K562 (cell line): ENCODE measurements around the gene ZNF195. TPM values are rescaled to one million over a fixed set of nuclear protein-coding genes. Genes with fewer than 3 reads are reported as not detected.

Source experiments
- BRCA1 ChIP-seq, 2 experiments: fragments of 450-650 bp in 1 of 2; sonication (generic) in 1 of 2; formaldehyde crosslinking in 1 of 2; IDR thresholded peaks; 2 replicates each; pipeline versions ENCODE4 v1.5.0 to v1.6.1; 2017 to 2020; ENCODE audit warnings: mild to moderate bottlenecking in 1 of 2, missing genetic modification reagents in 1 of 2
- CHD1 ChIP-seq: fragments of 200-600 bp; sonication (generic); IDR thresholded peaks from one replicate; pipeline ENCODE4 v1.6.1; 2012; ENCODE audit warnings: mild to moderate bottlenecking, moderate library complexity, low read length, inconsistent platforms
- DACH1 ChIP-seq: fragments of 450-650 bp; IDR thresholded peaks from 2 replicates; pipeline ENCODE4 v1.6.1; 2018; ENCODE audit not compliant: partially characterized antibody
- DNMT1 ChIP-seq: fragments of 450-650 bp; IDR thresholded peaks from 2 replicates; pipeline ENCODE4 v1.6.1; 2016; ENCODE audit warnings: antibody characterized with exemption, mild to moderate bottlenecking
- ELK3 ChIP-seq: fragments of 450-650 bp; formaldehyde crosslinking; IDR thresholded peaks from 2 replicates; pipeline ENCODE4 v1.4.0; 2020; ENCODE audit warnings: mild to moderate bottlenecking
- GABPB2 ChIP-seq: fragments of 250-450 bp; sonication (Bioruptor Pico); conservative IDR thresholded peaks from 2 replicates; pipeline ENCODE4 v1.5.1; 2021; ENCODE audit warnings: mild to moderate bottlenecking
- HDAC8 ChIP-seq: fragments of 450-650 bp; IDR thresholded peaks from 2 replicates; pipeline ENCODE4 v1.6.1; 2016; ENCODE audit warnings: mild to moderate bottlenecking, missing genetic modification characterization, moderate library complexity, missing compliant biosample characterization
- LCOR ChIP-seq: sonication (generic); formaldehyde crosslinking; IDR thresholded peaks from 2 replicates; pipeline ENCODE4 v1.8.0; 2022; ENCODE audit warnings: mild to moderate bottlenecking, missing genetic modification reagents
- MYBL2 ChIP-seq, 2 experiments: fragments of 450-650 bp in 1 of 2; sonication (generic) in 1 of 2; formaldehyde crosslinking in 1 of 2; IDR thresholded peaks; 2 replicates each; pipeline versions ENCODE4 v1.6.1 to v1.8.1; 2017 to 2022; ENCODE audit warnings: borderline replicate concordance in 1 of 2, inconsistent platforms in 1 of 2, low read depth in 1 of 2, mild to moderate bottlenecking in 1 of 2, missing genetic modification reagents in 1 of 2, moderate library complexity in 1 of 2
- NEUROD1 ChIP-seq: fragments of 150-350 bp; IDR thresholded peaks from 2 replicates; pipeline ENCODE4 v1.6.1; 2014; ENCODE audit warnings: borderline replicate concordance, low read length, low read depth; ENCODE audit not compliant: partially characterized antibody
- PML ChIP-seq: IDR thresholded peaks from 2 replicates; pipeline ENCODE4 v1.6.1; 2012; ENCODE audit warnings: low read length, inconsistent platforms
- SAP30 ChIP-seq: fragments of 200-600 bp; sonication (generic); IDR thresholded peaks from 2 replicates; pipeline ENCODE4 v1.6.1; 2012; ENCODE audit warnings: borderline replicate concordance, low read depth, mild to moderate bottlenecking, moderate library complexity, low read length, control low read depth, inconsistent platforms; ENCODE audit not compliant: insufficient read depth, poor library complexity, severe bottlenecking
- TAF7 ChIP-seq: fragments of 450-650 bp; IDR thresholded peaks from 2 replicates; pipeline ENCODE4 v1.6.1; 2016; ENCODE audit warnings: missing genetic modification characterization, missing compliant biosample characterization
- ZBTB40 ChIP-seq, 2 experiments: fragments of 450-650 bp in 1 of 2; sonication (generic) in 1 of 2; formaldehyde crosslinking in 1 of 2; IDR thresholded peaks; 2 replicates each; pipeline versions ENCODE4 v1.7.1 to v1.9.0; 2016 to 2022; ENCODE audit warnings: inconsistent platforms in 1 of 2, mild to moderate bottlenecking in 1 of 2, missing genetic modification reagents in 1 of 2
- ZNF134 ChIP-seq: fragments of 250-450 bp; sonication (Bioruptor Pico); conservative IDR thresholded peaks from 2 replicates; pipeline ENCODE4 v1.4.0; 2020
- ZNF165 ChIP-seq: fragments of 250-450 bp; sonication (Bioruptor Pico); IDR thresholded peaks from 2 replicates; pipeline ENCODE4 v1.4.0; 2020; ENCODE audit warnings: borderline replicate concordance
- ZNF384 ChIP-seq: IDR thresholded peaks from 2 replicates; pipeline ENCODE4 v1.6.1; 2012; ENCODE audit warnings: low read depth, low read length, improper control_type of control experiment
- ZNF644 ChIP-seq: fragments of 200-800 bp; sonication (Bioruptor generic); IDR thresholded peaks from 2 replicates; pipeline ENCODE4 v1.6.1; 2016; ENCODE audit warnings: low read depth, missing genetic modification characterization, missing compliant biosample characterization
- ZNF699 ChIP-seq: fragments of 250-450 bp; sonication (Bioruptor Pico); IDR thresholded peaks from 2 replicates; pipeline ENCODE4 v1.8.0; 2021; ENCODE audit warnings: mild to moderate bottlenecking, moderate library complexity; ENCODE audit not compliant: insufficient replicate concordance
- polyA plus RNA-seq, 8 experiments: library from polyadenylated mRNA; depleted of rRNA in 4 of 8; stranded (reverse) in 5 of 8; unstranded in 3 of 8; fragments of >200 nt; fragmentation: Nextera tagmentation in 2 of 8; fragmentation: Illumina TruSeq in 1 of 8; extraction: Ambion mirVana in 2 of 8; extraction: Trizol in 1 of 8; gene quantifications; 2 replicates each; pipeline versions ENCODE4 v1.2.1 to v1.2.3, GENCODE V29; 2011 to 2014; ENCODE audit warnings: inconsistent platforms in 1 of 8, missing spikeins in 1 of 8
- total RNA-seq, 7 experiments: library from RNA; depleted of rRNA in 6 of 7; stranded (reverse); fragments of >200 nt in 6 of 7; fragmentation: Illumina TruSeq in 2 of 7; extraction: Trizol in 2 of 7; gene quantifications; 2 replicates each; pipeline versions ENCODE4 v1.2.1 to v1.2.3, GENCODE V29; 2011 to 2021; ENCODE audit warnings: low replicate concordance in 1 of 7

ZNF195 gene
- total and polyA plus RNA-seq, 9 of the 15 experiments (the other 6 are each of a cell fraction or from before 2014, with no cell fraction given), result 42.1 to 75.5 (median 60.4) TPM

DNA sequence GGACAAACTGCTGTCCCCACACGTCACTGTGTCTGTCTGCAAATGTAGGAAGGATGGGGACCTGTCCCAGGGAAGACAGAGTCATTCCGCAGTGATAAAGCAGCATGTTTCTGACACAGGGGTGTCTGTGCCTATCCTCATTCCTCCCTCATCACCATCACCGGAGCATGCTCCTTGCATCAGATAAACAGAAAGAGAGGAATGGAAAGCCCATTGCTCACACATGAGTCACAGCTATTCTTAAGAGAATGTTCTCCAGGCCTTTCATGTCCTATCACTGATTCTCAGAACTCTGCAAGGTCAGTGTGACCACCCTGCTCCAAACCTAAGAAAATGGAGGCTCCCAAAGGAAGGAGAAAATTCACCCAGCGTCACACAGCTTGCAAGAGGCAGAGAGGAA is 38.9 kb downstream of the ZNF195 start (continued):
- TF ChIP-seq ZNF165 (CRISPR knock-in tag), result no peak
- TF ChIP-seq ZNF134 (CRISPR knock-in tag), result no peak
- peak; percentile 30 for TF ChIP-seq NEUROD1
- TF ChIP-seq CHD1, result no peak
- no peak for TF ChIP-seq BRCA1 (IDR thresholded peaks at IDR 0.05)
- no peak for TF ChIP-seq BRCA1 (CRISPR knock-in tag; IDR thresholded peaks at IDR 0.05)
- no peak for TF ChIP-seq ZNF644
- TF ChIP-seq PML, result no peak
- TF ChIP-seq DNMT1, result no peak
- no peak for TF ChIP-seq ZBTB40 (IDR thresholded peaks at IDR 0.05)
- TF ChIP-seq ZBTB40 (CRISPR knock-in tag; IDR thresholded peaks at IDR 0.05), result no peak
- TF ChIP-seq HDAC8 (tag), result no peak
- TF ChIP-seq TAF7 (tag), result no peak
- no peak for TF ChIP-seq DACH1
- TF ChIP-seq MYBL2 (IDR thresholded peaks at IDR 0.05; ENCODE audit: low read depth), result no peak
- no peak for TF ChIP-seq MYBL2 (CRISPR knock-in tag; IDR thresholded peaks at IDR 0.05; ENCODE audit: borderline replicate concordance)
- TF ChIP-seq ELK3 (CRISPR knock-in tag), result no peak
- TF ChIP-seq ZNF699 (CRISPR knock-in tag), result no peak
- no peak for TF ChIP-seq LCOR (CRISPR knock-in tag)
- TF ChIP-seq ZNF384, result no peak
- no peak for TF ChIP-seq GABPB2 (CRISPR knock-in tag)
- TF ChIP-seq SAP30, result no peak
